ENCODE data around the gene EIF4A3. TPM values are rescaled to one million over a fixed set of nuclear protein-coding genes. Genes with fewer than 3 reads are reported as not detected.

EIF4A3 gene
- total RNA-seq, 1 experiment from 2014 or later = 169 TPM

DNA sequence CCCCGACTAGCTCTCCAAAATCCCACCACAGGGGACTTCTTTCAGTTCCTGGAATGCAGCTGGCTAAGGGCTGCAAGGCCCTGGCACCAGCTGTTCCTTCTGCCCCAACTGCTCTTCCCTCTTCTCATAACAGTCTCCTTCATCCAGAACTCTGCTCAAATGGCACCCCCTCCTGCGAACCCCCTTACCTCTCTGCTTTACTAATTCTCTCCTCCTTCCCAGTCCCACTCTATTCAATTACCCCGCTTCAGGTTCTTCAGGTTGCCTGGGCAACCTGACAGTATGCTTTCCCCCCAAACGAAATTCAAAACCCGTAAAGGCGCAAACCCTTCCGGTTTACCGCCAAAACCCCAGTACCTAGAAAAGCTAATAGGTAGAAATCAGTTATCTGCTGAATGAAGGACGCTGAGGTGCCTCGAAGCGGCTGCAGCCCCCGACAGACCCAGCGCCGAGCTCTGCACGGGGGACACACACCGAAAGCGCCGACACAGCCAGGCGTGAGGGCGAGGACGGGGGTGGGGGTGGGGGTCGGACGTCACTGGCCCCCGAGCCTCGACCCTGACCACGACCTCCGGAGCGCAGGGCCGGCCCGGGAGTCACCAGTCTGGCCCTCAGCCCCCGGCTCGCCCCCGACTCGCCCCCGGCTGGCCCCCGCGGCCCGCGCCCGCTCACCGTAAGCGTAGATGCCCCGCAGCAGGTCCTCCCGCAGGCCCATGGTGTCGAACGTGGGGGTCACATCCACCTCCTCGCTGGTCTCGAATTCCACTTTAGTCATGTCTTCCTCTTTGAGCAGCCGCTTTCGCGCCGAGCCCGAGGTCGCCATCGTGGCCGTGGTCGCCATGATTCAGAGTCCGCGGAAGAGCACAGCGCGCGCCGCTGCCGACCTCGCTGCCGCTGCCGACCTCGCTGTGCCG is 550 bp downstream of the EIF4A3 start:
- TF ChIP-seq POLR2AphosphoS5 (IDR thresholded peaks at IDR 0.05; ENCODE audit: low read depth, low read length) (no peak), SIN3A (IDR thresholded peaks at IDR 0.05; ENCODE audit: borderline replicate concordance, insufficient read depth, low read depth, low read length) (0 out of 2 replicates have a peak, but pooled peaks have one; percentile 17), TCF7L2 (IDR thresholded peaks at IDR 0.05; ENCODE audit: low read depth, low read length) (no peak)
- TF ChIP-seq, protein P1, sequence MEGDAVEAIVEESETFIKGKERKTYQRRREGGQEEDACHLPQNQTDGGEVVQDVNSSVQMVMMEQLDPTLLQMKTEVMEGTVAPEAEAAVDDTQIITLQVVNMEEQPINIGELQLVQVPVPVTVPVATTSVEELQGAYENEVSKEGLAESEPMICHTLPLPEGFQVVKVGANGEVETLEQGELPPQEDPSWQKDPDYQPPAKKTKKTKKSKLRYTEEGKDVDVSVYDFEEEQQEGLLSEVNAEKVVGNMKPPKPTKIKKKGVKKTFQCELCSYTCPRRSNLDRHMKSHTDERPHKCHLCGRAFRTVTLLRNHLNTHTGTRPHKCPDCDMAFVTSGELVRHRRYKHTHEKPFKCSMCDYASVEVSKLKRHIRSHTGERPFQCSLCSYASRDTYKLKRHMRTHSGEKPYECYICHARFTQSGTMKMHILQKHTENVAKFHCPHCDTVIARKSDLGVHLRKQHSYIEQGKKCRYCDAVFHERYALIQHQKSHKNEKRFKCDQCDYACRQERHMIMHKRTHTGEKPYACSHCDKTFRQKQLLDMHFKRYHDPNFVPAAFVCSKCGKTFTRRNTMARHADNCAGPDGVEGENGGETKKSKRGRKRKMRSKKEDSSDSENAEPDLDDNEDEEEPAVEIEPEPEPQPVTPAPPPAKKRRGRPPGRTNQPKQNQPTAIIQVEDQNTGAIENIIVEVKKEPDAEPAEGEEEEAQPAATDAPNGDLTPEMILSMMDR (IDR thresholded peaks at IDR 0.05) = no peak
- TF ChIP-seq, protein P2, sequence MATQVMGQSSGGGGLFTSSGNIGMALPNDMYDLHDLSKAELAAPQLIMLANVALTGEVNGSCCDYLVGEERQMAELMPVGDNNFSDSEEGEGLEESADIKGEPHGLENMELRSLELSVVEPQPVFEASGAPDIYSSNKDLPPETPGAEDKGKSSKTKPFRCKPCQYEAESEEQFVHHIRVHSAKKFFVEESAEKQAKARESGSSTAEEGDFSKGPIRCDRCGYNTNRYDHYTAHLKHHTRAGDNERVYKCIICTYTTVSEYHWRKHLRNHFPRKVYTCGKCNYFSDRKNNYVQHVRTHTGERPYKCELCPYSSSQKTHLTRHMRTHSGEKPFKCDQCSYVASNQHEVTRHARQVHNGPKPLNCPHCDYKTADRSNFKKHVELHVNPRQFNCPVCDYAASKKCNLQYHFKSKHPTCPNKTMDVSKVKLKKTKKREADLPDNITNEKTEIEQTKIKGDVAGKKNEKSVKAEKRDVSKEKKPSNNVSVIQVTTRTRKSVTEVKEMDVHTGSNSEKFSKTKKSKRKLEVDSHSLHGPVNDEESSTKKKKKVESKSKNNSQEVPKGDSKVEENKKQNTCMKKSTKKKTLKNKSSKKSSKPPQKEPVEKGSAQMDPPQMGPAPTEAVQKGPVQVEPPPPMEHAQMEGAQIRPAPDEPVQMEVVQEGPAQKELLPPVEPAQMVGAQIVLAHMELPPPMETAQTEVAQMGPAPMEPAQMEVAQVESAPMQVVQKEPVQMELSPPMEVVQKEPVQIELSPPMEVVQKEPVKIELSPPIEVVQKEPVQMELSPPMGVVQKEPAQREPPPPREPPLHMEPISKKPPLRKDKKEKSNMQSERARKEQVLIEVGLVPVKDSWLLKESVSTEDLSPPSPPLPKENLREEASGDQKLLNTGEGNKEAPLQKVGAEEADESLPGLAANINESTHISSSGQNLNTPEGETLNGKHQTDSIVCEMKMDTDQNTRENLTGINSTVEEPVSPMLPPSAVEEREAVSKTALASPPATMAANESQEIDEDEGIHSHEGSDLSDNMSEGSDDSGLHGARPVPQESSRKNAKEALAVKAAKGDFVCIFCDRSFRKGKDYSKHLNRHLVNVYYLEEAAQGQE (IDR thresholded peaks at IDR 0.05; ENCODE audit: insufficient read depth in 1 of 2, low read depth in 2 of 2, low read length in 1 of 2) = no peak
- Histone ChIP-seq H3K9me3 (ENCODE audit: control insufficient read depth, insufficient read depth, low read depth, low read length) (no peaks in the 10 kb centered on the region), H3K27me3 (ENCODE audit: control insufficient read depth, insufficient read depth, low read length) (no peaks in the 10 kb centered on the region), H3K27ac (ENCODE audit: low read length) (peak overlapping the region; percentile 62), H3K36me3 (ENCODE audit: control insufficient read depth, insufficient read depth, low read length) (peaks cover 27% of the 10 kb centered on the region), H3K4me1 (ENCODE audit: control insufficient read depth, insufficient read depth, low read length) (peaks cover 12% of the 10 kb centered on the region), H3K4me3 (ENCODE audit: low read depth in 2 of 2, low read length in 2 of 2) (peak overlapping the region; percentile 58 to 98)
- no peak for DNase-seq (ENCODE audit: low read depth, low spot score)
- intact Hi-C loops (cut with micrococcal nuclease; ENCODE audit: unreplicated experiment) (no loop called here), in situ Hi-C loops (cut with HindIII; ENCODE audit: low pct_unique_long_range_greater_than_20kb, low sequenced_read_pairs) (no loop called here)
- CTCF ChIA-PET = no interaction called here
- peak; percentile 5; the same call in 1 of the 2 replicates for ATAC-seq
- no TSS peak for BruUV-seq (replicated peaks)
- POLR2A ChIA-PET = interaction anchor here (0.6 to 1.3 kb wide), 3 partner anchors 62 to 112 kb away, joined by 5 to 8 read pairs (median 5); no protein-coding TSS in a partner anchor

DNA sequence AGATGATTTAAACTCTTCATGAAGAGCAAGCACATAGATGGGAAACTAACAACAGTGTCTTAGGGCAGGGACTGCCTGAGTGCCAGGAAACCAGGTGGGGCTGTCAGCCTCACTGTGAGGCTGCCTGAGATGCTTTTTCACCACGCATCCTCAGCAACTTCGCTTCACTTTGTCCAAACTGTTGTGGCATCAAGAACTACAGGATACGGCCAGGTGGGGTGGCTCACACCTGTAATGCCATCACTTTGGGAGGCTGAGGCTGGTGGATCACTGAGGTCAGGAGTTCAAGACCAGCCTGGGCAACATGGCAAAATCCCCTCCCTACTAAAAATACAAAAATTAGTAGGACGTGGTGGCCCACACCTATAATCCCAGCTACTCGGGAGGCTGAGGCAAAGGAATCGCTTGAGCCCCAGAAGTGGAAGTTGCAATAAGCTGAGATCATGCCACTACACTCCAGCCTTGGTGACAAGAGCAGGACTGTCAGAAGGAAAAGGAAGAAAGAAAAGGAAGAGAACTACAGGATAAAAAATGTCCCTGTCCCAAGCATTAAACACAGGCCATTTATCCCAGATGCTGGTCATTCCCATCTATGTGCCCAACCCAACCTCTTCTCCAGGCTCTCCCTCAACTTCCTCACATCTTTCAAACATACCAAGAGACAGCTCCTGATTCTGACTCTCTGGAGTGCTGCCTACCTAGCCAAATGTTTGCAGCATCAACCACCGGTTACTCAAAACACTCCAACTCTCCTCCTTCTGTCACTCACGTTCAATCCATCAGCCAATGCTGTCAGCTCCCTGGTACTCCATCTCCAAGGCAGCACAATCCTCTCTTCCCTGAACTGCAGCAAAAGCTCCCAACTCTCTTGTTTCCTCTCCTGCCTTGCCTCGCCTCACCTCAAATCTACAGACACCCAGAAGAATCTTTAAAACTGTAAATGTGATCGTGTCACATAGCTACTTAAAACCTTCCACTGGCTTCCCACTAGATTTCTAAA is 1.6 kb downstream of the EIF4A3 start:
- intact Hi-C loops (cut with micrococcal nuclease; ENCODE audit: unreplicated experiment) = no loop called here
- BruUV-seq (replicated peaks) = TSS peak; percentile 85
- CTCF ChIA-PET = no interaction called here

More for the DNA sequence above, 1.6 kb downstream of the EIF4A3 start:
- DNase-seq (ENCODE audit: low read depth, low spot score) = no peak
- Histone ChIP-seq H3K27me3 (ENCODE audit: control insufficient read depth, insufficient read depth, low read length) (no peaks in the 10 kb centered on the region), H3K9me3 (ENCODE audit: control insufficient read depth, insufficient read depth, low read depth, low read length) (no peaks in the 10 kb centered on the region), H3K27ac (ENCODE audit: low read length) (peak overlapping the region; percentile 62), H3K36me3 (ENCODE audit: control insufficient read depth, insufficient read depth, low read length) (peaks cover 35% of the 10 kb centered on the region), H3K4me3 (ENCODE audit: low read depth in 2 of 2, low read length in 2 of 2) (peak overlapping the region; percentile 58 to 98), H3K4me1 (ENCODE audit: control insufficient read depth, insufficient read depth, low read length) (peaks cover 12% of the 10 kb centered on the region)
- no peak for ATAC-seq
- POLR2A ChIA-PET = interaction anchor here (0.6 to 1.3 kb wide), 2 partner anchors 61 to 111 kb away, joined by 5 to 8 read pairs; no protein-coding TSS in a partner anchor
- no peak for TF ChIP-seq POLR2AphosphoS5 (IDR thresholded peaks at IDR 0.05; ENCODE audit: low read depth, low read length)
- no peak for TF ChIP-seq SIN3A (IDR thresholded peaks at IDR 0.05; ENCODE audit: borderline replicate concordance, insufficient read depth, low read depth, low read length)
- TF ChIP-seq, protein P1 (IDR thresholded peaks at IDR 0.05) = no peak
- TF ChIP-seq TCF7L2 (IDR thresholded peaks at IDR 0.05; ENCODE audit: low read depth, low read length) = no peak
- TF ChIP-seq, protein P2 (IDR thresholded peaks at IDR 0.05; ENCODE audit: insufficient read depth in 1 of 2, low read depth in 2 of 2, low read length in 1 of 2) = no peak
- in situ Hi-C loops (cut with HindIII; ENCODE audit: low pct_unique_long_range_greater_than_20kb, low sequenced_read_pairs) = no loop called here

Data from Panc1 (cell line).